ENCODE measurements around the gene NELFE. TPM values are rescaled to one million over a fixed set of nuclear protein-coding genes. Genes with fewer than 3 reads are reported as not detected.

NELFE gene
- total and polyA plus RNA-seq, 2 of the 13 experiments (the other 11 are each of a cell fraction or from before 2014, with no cell fraction given), result 51.3 to 69.8 TPM

- TF ChIP-seq ATF1 (CRISPR knock-in tag; IDR thresholded peaks at IDR 0.05) (peak; percentile 57; the same call in 1 of the 2 replicates), GATAD2A (CRISPR knock-in tag; IDR thresholded peaks at IDR 0.05) (peak; percentile 97), ZNF550 (CRISPR knock-in tag; IDR thresholded peaks at IDR 0.05; ENCODE audit: borderline replicate concordance) (no peak), HNRNPLL (IDR thresholded peaks at IDR 0.05; ENCODE audit: low read depth, low read length, poor library complexity, severe bottlenecking) (no peak), ZNF775 (CRISPR knock-in tag; IDR thresholded peaks at IDR 0.05; ENCODE audit: borderline replicate concordance) (peak; percentile 66; the same call in 1 of the 2 replicates), NFIB (CRISPR knock-in tag; IDR thresholded peaks at IDR 0.05; ENCODE audit: borderline replicate concordance) (no peak), MAFK (conservative IDR thresholded peaks at IDR 0.05 in 1 of 2, IDR thresholded peaks at IDR 0.05 in 1 of 2; ENCODE audit: low read length in 2 of 2) (0 out of 4 replicates have a peak, but pooled peaks of 1 of the 2 experiments have one; percentile 14), IRF2 (CRISPR knock-in tag; IDR thresholded peaks at IDR 0.05) (peak; percentile 80), ARID4A (CRISPR knock-in tag; IDR thresholded peaks at IDR 0.05; ENCODE audit: borderline replicate concordance) (peak; percentile 67), ZNF510 (CRISPR knock-in tag; IDR thresholded peaks at IDR 0.05; ENCODE audit: low read depth) (peak; percentile 57; the same call in 1 of the 2 replicates), PREB (CRISPR knock-in tag; IDR thresholded peaks at IDR 0.05) (no peak), HMG20A (CRISPR knock-in tag; IDR thresholded peaks at IDR 0.05; ENCODE audit: borderline replicate concordance) (peak; percentile 72), ZNF558 (CRISPR knock-in tag; IDR thresholded peaks at IDR 0.05; ENCODE audit: borderline replicate concordance) (0 out of 2 replicates have a peak, but pooled peaks have one; percentile 33), ZNF326 (CRISPR knock-in tag; IDR thresholded peaks at IDR 0.05; ENCODE audit: borderline replicate concordance) (no peak), SP4 (CRISPR knock-in tag; IDR thresholded peaks at IDR 0.05) (peak; percentile 94), REXO4 (CRISPR knock-in tag; IDR thresholded peaks at IDR 0.05; ENCODE audit: borderline replicate concordance) (no peak), ZNF160 (CRISPR knock-in tag; IDR thresholded peaks at IDR 0.05) (no peak; the same call in 1 of the 2 replicates), FOXK2 (IDR thresholded peaks at IDR 0.05) (peak; percentile 94), EP300 (IDR thresholded peaks at IDR 0.05; ENCODE audit: low read depth in 2 of 2, low read length in 2 of 2) (peak; percentile 89 to 94; a peak in 3 of 4 replicates), EP300 (CRISPR knock-in tag; IDR thresholded peaks at IDR 0.05; ENCODE audit: borderline replicate concordance) (peak; percentile 92), SP2 (CRISPR knock-in tag; IDR thresholded peaks at IDR 0.05) (peak; percentile 74), SMAD1 (CRISPR knock-in tag; IDR thresholded peaks at IDR 0.05; ENCODE audit: borderline replicate concordance, low read depth) (no peak; the same call in 1 of the 2 replicates), MEF2D (CRISPR knock-in tag; IDR thresholded peaks at IDR 0.05) (peak; percentile 86), DBP (CRISPR knock-in tag; IDR thresholded peaks at IDR 0.05; ENCODE audit: not compliant biosample characterization) (no peak)
Observed at GRCh38 chr6:31945507-31946369, 13.0 kb downstream of the NELFE start, which contains the start of gene CFB (continued).
